T-helper 2 cell treated with Interferon-gamma antibody and Interleukin-4, amounts not matched to agents 100 ng/mL and 5 ng/mL, for 36 hours (primary cell): Measurements from ENCODE around the gene RBM17. TPM values are rescaled to one million over a fixed set of nuclear protein-coding genes. Genes with fewer than 3 reads are reported as not detected.

Experiments used
- intact Hi-C: fragments of 100-400 bp; cut with micrococcal nuclease; formaldehyde crosslinking; loops from one replicate; pipeline ENCODE4 v1.15.1; 2023
- total RNA-seq: library from RNA; stranded (reverse); gene quantifications from 2 replicates; pipeline ENCODE4 v1.2.3, GENCODE V29; 2022

Gene RBM17
- total RNA-seq, 1 donor from 2014 or later, result 200 TPM

DNA sequence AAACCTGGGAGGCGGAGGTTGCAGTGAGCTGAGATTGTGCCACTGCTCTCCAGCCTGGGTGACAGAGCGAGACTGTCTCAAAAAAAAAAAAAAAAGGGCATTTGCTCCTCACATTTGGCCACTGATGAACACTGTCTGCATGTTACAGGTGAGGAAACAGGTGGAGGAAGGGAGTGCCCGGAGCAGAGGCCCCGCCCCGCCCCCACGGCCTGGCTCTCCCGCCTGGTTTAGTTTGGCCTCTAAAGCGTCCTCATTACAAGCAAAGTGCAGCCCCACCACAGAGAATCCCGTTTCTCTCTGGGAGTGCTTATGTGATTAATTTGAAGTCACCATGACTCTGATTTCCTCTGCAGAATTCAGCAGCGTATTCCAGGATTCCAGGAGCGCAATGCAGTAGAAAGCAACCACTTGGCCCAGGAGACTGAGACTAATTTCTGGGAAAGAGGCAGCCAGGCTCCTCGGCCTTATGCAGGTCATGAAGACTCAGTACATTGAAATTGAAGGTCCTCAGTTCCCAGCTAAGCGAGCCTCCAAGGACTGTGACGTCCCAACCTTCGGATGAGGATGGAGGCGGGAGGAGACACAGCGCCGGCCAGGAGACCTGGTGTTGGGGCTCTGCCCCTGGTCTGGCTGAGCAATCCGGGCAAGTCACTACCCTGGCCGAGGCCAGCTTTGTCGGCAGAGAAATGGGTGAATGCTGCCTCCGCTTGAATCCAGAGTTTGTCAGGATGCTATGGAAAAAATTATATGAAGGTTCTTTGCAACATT, 44.7 kb downstream of the RBM17 start:
- intact Hi-C loops, result no loop called here

DNA sequence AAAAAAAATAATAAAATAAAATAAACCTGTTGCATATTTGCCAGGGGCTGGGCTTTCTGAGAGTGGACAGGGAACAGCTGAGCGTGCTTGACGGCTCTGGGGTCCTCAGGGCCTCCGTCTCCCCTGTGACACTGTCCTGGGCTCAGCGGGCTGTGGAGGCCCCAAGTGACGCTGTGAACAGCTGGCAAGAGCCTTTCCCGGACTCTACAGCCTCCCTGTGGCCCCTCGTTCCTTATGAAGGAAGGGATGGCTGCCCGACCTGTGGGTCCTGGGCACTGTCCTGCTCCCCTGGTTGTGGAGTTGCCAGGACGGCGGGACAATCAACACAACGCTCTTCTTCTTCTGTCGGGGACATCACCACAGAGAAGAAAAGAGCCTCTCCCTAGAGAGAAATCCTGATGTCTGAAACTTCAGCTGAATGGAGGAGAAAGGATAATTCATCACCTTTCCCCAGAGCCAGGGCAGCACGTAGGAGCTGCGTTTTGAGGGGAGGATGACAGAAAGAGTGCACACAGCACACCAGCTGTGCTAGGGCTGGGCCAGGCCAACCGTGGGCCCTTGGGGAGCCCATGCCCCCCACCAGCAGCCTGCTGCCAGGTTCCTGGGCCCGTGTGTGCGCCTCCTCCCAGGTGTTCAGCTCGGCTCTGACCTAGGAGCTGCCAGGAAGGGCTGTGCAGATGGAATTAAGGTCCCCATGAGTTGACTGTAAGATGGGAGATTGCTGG, 45.4 kb downstream of the RBM17 start:
- intact Hi-C loops, result no loop called here

- intact Hi-C loops, result no loop called here
Measured at GRCh38 chr10:6135039-6135438, 46.2 kb downstream of the RBM17 start.

DNA sequence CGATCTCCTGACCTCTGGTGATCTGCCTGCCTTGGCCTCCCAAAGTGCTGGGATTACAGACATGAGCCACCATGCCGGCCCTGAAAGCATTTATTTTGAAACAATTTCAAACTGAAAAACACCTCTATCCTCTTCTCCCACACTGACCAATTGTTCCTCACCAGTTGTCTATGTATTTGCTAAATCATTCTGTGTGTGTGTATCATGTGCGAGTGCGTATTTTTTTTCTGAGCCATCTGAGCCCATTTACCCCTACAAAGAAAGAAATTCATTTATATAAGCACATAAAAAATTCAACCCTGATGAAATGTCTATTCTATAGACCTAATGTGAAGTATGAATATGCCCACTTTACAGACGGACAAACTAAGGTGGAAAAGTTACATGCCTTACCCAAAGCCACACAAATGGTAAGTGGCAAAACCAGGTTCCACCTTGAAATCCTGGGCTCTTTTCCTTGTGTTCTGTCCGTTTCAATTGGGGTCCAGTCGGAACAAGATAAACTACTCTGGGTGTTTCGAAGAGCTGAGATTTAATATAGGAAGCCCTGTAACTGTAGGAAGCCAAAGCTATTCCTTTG, 46.8 kb downstream of the RBM17 start:
- intact Hi-C loops, result no loop called here

- intact Hi-C loops, result no loop called here
Measured at GRCh38 chr10:6136215-6137201, 47.7 kb downstream of the RBM17 start.

GRCh38 chr10:6138456-6138855, 49.6 kb downstream of the RBM17 start:
- intact Hi-C loops, result no loop called here

GRCh38 chr10:6139470-6139869, 50.6 kb downstream of the RBM17 start:
- intact Hi-C loops, result no loop called here

DNA sequence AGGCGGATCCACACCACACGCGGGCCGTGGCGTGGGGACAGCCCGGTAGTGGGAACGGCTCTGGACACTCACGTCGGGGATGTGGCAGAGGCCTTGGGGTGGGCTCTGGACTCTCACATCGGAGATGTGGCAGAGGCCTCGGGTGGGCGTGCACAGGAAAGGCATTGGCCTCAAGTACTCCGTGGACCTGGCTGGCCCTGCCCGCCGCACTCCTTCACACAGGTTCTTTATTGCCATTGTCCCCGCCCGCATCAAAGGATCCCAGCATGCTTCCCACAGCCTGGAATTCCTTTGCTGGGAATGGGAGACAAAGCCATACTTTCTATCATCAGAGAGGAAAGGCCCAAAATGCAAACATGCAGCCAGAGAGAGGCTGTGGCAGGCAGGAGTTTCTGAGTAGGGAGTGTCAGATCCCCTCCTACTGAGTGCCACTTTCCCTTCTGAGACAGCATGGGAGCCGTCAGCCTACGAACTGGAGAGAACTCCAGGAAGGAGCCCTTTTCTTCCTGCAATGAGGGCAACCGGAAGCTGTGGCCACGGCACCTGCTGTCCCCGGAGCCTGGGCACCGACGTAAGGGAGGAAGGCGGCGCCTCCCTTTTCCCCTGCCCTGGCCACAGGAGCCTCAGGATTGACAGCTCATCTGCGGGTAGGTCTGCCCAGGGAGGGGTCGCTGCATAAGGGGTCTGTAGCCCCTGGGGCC, 51.5 kb downstream of the RBM17 start:
- intact Hi-C loops, result loop anchor here (5.0 kb wide), 1 partner anchor 62 kb away; the partner anchor contains the start of gene PFKFB3

- intact Hi-C loops, result loop anchor here (1.0 to 5.0 kb wide), 2 partner anchors 23 to 61 kb away; partner anchors contain the start of gene PFKFB3
Measured at GRCh38 chr10:6140965-6141295, 52.1 kb downstream of the RBM17 start.

DNA sequence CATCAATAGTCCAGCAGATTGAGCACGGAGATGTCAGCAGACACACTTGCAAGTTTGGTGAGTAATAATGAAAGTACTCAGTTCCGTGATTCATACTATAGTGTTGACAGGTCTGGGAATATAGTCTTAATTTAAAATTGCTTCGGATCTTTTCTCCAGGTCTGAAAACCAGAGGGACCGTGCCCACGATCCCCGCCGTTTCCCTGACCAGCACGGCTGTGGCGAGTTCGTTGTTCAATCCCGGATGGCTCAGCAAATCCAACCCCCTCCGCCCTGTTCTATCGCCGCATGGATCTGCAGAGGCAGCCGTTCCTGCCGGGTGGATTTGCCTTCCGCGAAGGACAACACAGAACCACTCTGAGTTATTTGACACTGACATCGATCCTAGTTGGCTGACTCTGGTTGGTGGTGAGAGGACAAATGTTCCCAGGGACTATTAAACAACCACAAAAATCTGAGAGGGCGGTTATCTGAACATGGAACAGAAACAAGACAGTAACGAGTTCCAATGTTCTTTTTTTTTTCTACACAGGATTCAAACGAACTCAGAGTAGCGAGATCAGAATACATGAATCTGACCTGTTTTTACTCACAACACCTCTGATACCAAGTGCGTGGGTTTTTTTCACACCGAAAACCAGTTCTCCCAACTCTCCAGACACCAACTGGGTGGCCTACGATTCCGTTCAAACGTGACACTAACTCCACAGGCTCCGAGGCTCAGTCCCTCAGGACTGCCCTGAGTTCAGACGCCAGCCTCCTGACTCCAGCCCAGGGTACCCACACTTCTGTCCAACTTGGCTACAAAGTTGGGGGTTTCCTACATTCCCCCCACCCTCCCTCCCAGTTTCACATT, 52.7 kb downstream of the RBM17 start:
- intact Hi-C loops, result loop anchor here (1.0 to 5.0 kb wide), 2 partner anchors 23 to 61 kb away; partner anchors contain the start of gene PFKFB3

DNA sequence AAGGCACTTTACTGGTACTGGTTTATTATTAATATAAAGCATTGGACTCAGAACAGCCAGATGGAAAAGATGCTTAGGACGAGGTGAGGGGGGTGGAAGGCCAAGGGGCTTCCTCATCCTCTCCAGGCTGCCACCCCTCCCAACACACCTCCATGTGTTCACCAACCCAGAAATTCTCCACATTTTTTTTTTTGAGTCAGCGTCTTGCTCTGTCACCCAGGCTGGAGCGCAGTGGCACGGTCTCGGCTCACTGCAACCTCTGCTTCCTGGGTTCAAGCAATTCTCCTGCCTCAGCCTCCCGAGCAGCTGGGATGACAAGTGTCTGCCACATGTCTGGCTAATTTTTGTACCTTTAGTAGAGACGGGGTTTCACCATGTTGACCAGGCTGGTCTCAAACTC, 53.4 kb downstream of the RBM17 start:
- intact Hi-C loops, result loop anchor here (5.0 kb wide), 1 partner anchor 60 kb away; the partner anchor contains the start of gene PFKFB3

GRCh38 chr10:6142644-6143043, 53.8 kb downstream of the RBM17 start:
- intact Hi-C loops, result loop anchor here (5.0 kb wide), 1 partner anchor 60 kb away; the partner anchor contains the start of gene PFKFB3

DNA sequence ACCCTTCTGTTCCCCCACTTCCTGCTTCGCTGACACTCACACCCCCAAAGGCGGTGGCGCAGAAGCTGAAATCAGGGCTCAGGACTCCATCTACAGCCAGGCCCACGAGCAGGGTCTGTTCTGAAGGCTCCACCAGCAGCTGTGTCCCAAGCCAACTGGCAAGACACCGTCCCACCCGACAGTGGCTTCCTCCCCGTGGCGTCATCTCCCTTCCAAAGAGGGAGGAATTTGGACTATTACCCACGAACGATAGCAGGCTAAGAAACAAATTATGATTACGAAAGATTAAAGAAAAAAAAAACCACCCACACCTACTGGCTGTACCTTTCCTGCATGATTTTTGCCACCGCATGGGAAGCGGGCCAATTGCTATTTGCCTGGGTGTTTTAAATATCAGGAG, 54.3 kb downstream of the RBM17 start:
- intact Hi-C loops, result loop anchor here (5.0 kb wide), 1 partner anchor 59 kb away; the partner anchor contains the start of gene PFKFB3

DNA sequence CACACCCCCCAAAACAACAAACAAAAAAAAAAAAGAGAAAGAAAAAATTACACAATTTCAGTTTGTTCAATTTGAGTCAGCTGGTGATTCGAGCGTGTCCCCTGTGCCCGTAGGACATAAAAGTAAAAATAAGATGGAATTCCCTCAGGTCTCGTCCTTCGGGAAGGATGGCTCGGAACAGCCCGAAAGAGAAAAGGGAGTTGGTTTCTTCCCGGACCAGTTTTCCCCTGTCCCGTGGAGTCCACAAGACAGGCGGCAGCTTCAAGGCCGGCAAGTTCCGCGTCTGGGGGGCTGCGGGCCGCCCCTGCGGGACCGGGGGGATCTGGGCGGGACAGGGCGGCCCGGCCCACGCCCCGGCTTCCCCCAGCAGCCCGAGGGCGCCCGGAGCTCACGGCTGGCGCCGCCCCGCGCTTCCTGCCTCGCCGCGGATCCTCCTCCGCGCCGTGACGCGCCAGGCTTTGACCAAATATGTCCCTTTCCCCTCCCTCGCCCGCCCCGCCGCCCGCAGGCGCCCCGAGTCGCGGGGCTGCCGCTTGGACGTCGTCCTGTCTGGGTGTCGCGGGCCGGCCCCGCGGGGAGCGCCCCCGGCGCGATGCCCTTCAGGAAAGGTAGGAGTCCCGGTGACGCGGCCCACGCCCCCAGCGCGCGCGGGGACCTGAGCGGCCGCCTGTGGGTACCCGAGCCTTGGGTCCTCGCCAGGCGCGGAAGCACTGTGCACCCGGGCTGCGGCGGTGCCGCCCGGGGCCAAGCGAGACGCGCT, 55.8 kb downstream of the RBM17 start:
- intact Hi-C loops, result loop anchor here (1.0 to 5.0 kb wide), 3 partner anchors 19 to 130 kb away; partner anchors contain the start of gene PFKFB3

- intact Hi-C loops, result loop anchor here (2.0 kb wide), 1 partner anchor 129 kb away; no protein-coding TSS in a partner anchor
Measured at GRCh38 chr10:6145166-6145987, 56.5 kb downstream of the RBM17 start.

- intact Hi-C loops, result no loop called here
Measured at GRCh38 chr10:6146013-6146785, 57.4 kb downstream of the RBM17 start.

GRCh38 chr10:6146921-6147320, 58.1 kb downstream of the RBM17 start:
- intact Hi-C loops, result no loop called here
